Astrocyte (in vitro differentiated cells and primary cell): Measurements from ENCODE around the gene NUDT4B.
"Not testable (repeated sequence)": the region's sequence is repeated elsewhere in the genome, so short reads cannot be mapped to it uniquely, and the experiment has no call there.

ENCODE experiments used
- EZH2 ChIP-seq: IDR thresholded peaks from 2 replicates; pipeline ENCODE4 v1.6.1; 2012; ENCODE audit warnings: mild to moderate bottlenecking, low read length, inconsistent platforms; ENCODE audit not compliant: insufficient read depth
- TF ChIP-seq, protein P1 (sequence below): IDR thresholded peaks from 2 replicates; pipeline ENCODE4 v1.5.1; 2011; ENCODE audit warnings: low read depth, mild to moderate bottlenecking, inconsistent platforms, low read length, moderate library complexity; ENCODE audit not compliant: insufficient read depth

DNA sequence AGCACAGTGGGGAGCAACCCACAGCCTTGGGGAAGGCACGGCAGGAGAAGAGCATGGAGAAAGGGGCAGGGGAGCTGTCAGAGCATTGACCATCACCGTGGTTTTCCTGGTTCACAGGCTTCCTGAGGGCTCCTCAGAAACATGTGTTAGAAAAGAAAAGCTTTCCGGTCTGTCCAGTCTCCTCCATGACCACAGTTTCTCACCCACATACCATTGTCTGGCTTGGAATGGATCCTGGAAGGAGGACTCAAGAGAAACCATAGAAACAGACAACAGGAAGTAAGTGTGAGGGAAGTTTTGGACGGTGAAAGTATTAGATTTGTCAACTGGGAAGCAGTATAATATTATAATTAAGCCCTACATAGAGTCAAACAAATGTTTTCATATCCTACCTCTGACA is 16.3 kb upstream of the NUDT4B start:
- TF ChIP-seq, protein P1, sequence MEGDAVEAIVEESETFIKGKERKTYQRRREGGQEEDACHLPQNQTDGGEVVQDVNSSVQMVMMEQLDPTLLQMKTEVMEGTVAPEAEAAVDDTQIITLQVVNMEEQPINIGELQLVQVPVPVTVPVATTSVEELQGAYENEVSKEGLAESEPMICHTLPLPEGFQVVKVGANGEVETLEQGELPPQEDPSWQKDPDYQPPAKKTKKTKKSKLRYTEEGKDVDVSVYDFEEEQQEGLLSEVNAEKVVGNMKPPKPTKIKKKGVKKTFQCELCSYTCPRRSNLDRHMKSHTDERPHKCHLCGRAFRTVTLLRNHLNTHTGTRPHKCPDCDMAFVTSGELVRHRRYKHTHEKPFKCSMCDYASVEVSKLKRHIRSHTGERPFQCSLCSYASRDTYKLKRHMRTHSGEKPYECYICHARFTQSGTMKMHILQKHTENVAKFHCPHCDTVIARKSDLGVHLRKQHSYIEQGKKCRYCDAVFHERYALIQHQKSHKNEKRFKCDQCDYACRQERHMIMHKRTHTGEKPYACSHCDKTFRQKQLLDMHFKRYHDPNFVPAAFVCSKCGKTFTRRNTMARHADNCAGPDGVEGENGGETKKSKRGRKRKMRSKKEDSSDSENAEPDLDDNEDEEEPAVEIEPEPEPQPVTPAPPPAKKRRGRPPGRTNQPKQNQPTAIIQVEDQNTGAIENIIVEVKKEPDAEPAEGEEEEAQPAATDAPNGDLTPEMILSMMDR, result not testable (repeated sequence)
- TF ChIP-seq EZH2, result not testable (repeated sequence)
